ENCODE results near the gene RPS6KC1. TPM values are rescaled to one million over a fixed set of nuclear protein-coding genes. Genes with fewer than 3 reads are reported as not detected.
"Not testable (repeated sequence)": the region's sequence is repeated elsewhere in the genome, so short reads cannot be mapped to it uniquely, and the experiment has no call there.

The RPS6KC1 gene
- total RNA-seq, 2 donors from 2014 or later, result 20.2 to 23.5 TPM

- intact Hi-C loops (cut with DNase I), result no loop called here
- DNase-seq (ENCODE audit: low spot score), result no peak
These were observed 135.1 kb downstream of the RPS6KC1 start for GRCh38 chr1:213186168-213186567.

GRCh38 chr1:213192026-213192425, 141.0 kb downstream of the RPS6KC1 start:
- intact Hi-C loops (cut with DNase I), result no loop called here

GRCh38 chr1:213194383-213194782, 143.3 kb downstream of the RPS6KC1 start:
- intact Hi-C loops (cut with DNase I), result no loop called here
- DNase-seq (ENCODE audit: low spot score), result no peak

More at GRCh38 chr1:213192026-213192425, 141.0 kb downstream of the RPS6KC1 start:
- no peak for DNase-seq (ENCODE audit: low spot score)

- no peak for DNase-seq (ENCODE audit: low spot score)
- intact Hi-C loops (cut with DNase I), result no loop called here
These were observed 143.8 kb downstream of the RPS6KC1 start for GRCh38 chr1:213194855-213195254.

- DNase-seq (ENCODE audit: low spot score); intact Hi-C loops (cut with DNase I): not testable (repeated sequence)
These were observed 145.4 kb downstream of the RPS6KC1 start for GRCh38 chr1:213196328-213197054.

GRCh38 chr1:213200630-213201029, 149.6 kb downstream of the RPS6KC1 start:
- intact Hi-C loops (cut with DNase I), result no loop called here

GRCh38 chr1:213201380-213202155, 150.5 kb downstream of the RPS6KC1 start:
- DNase-seq (ENCODE audit: low spot score), result no peak
- intact Hi-C loops (cut with DNase I), result no loop called here

More at GRCh38 chr1:213200630-213201029, 149.6 kb downstream of the RPS6KC1 start:
- DNase-seq (ENCODE audit: low spot score), result no peak

GRCh38 chr1:213211201-213211600, 160.2 kb downstream of the RPS6KC1 start:
- intact Hi-C loops (cut with DNase I), result no loop called here
- no peak for DNase-seq (ENCODE audit: low spot score)

- not testable (repeated sequence) for DNase-seq (ENCODE audit: low spot score)
These were observed 168.0 kb downstream of the RPS6KC1 start for GRCh38 chr1:213219076-213219475.

GRCh38 chr1:213221209-213221608, 170.2 kb downstream of the RPS6KC1 start:
- intact Hi-C loops (cut with DNase I), result no loop called here
- no peak for DNase-seq (ENCODE audit: low spot score)

More at GRCh38 chr1:213219076-213219475, 168.0 kb downstream of the RPS6KC1 start:
- intact Hi-C loops (cut with DNase I), result not testable (repeated sequence)

GRCh38 chr1:213227458-213227857, 176.4 kb downstream of the RPS6KC1 start:
- intact Hi-C loops (cut with DNase I), result no loop called here
- no peak for DNase-seq (ENCODE audit: low spot score)

GRCh38 chr1:213231795-213232231, 180.8 kb downstream of the RPS6KC1 start:
- DNase-seq (ENCODE audit: low spot score), result no peak
- intact Hi-C loops (cut with DNase I), result no loop called here

GRCh38 chr1:213242883-213243282, 191.8 kb downstream of the RPS6KC1 start:
- no peak for DNase-seq (ENCODE audit: low spot score)
- intact Hi-C loops (cut with DNase I), result no loop called here

- intact Hi-C loops (cut with DNase I), result no loop called here
These were observed 193.6 kb downstream of the RPS6KC1 start for GRCh38 chr1:213244664-213245091.

GRCh38 chr1:213245260-213245910, 194.3 kb downstream of the RPS6KC1 start:
- intact Hi-C loops (cut with DNase I), result no loop called here
- no peak for DNase-seq (ENCODE audit: low spot score)

More at GRCh38 chr1:213244664-213245091, 193.6 kb downstream of the RPS6KC1 start:
- no peak for DNase-seq (ENCODE audit: low spot score)

GRCh38 chr1:213247038-213247437, 196.0 kb downstream of the RPS6KC1 start:
- intact Hi-C loops (cut with DNase I), result no loop called here
- DNase-seq (ENCODE audit: low spot score), result no peak

GRCh38 chr1:213249395-213249794, 198.4 kb downstream of the RPS6KC1 start:
- intact Hi-C loops (cut with DNase I), result no loop called here
- no peak for DNase-seq (ENCODE audit: low spot score)

GRCh38 chr1:213250041-213250440, 199.0 kb downstream of the RPS6KC1 start:
- intact Hi-C loops (cut with DNase I), result no loop called here
- no peak for DNase-seq (ENCODE audit: low spot score)

GRCh38 chr1:213250446-213250845, 199.4 kb downstream of the RPS6KC1 start:
- no peak for DNase-seq (ENCODE audit: low spot score)
- intact Hi-C loops (cut with DNase I), result no loop called here

GRCh38 chr1:213251972-213252371, 200.9 kb downstream of the RPS6KC1 start:
- intact Hi-C loops (cut with DNase I), result no loop called here
- no peak for DNase-seq (ENCODE audit: low spot score)
